K562 (cell line): ENCODE measurements around the gene CST4. TPM values are rescaled to one million over a fixed set of nuclear protein-coding genes. Genes with fewer than 3 reads are reported as not detected.

ENCODE experiments used
- ATAC-seq: fragments of 200-7000 bp; cut with Tn5 transposase; 3 replicates; pipeline ENCODE4 v1.9.1; 2020; ENCODE audit warnings: moderate library complexity
- BruUV-seq: library from RNA; stranded (reverse); fragments of 400-500 nt; replicated peaks from 2 replicates; lab custom pipeline; 2021; lab: Mats Ljungman, UMichigan
- CTCF ChIA-PET: fragments of 300-600 bp; formaldehyde crosslinking; extraction: SDS; loops from one replicate; lab custom pipeline; 2021; ENCODE audit warnings: low intra/inter-chr PET ratio; lab: Yijun Ruan, JAX
- POLR2A ChIA-PET: fragments of 300-600, 350-650 bp; sonication (Branson Sonifier 250); formaldehyde crosslinking; extraction: SDS; loops from one replicate; lab custom pipeline; 2021; ENCODE audit warnings: antibody characterized with exemption, inconsistent platforms; lab: Yijun Ruan, JAX
- DNase-seq, 4 experiments: peaks; one replicate each; pipeline versions ENCODE4 v3.0.0 to v3.0.0-alpha.2; 2011 to 2018; ENCODE audit warnings: low spot score in 3 of 4, mixed read lengths in 3 of 4; ENCODE audit errors: extremely low read depth in 1 of 4
- FAIRE-seq: peaks from 2 replicates; lab custom pipeline; 2011; peaks lifted over from hg19 to GRCh38; lab: Jason Lieb, UNC
- H2AFZ ChIP-seq: 2 replicates; pipeline ENCODE4 v1.6.0; 2011; ENCODE audit warnings: low read depth, low read length, control low read depth, inconsistent platforms
- H3K27ac ChIP-seq: fragments of 200-600 bp; 3 replicates; pipeline ENCODE4 v1.8.0; 2011; ENCODE audit warnings: low read depth, mild to moderate bottlenecking, control low read depth, inconsistent platforms, low read length, moderate library complexity, mixed read lengths; ENCODE audit errors: extremely low read depth
- H3K27me3 ChIP-seq, 2 experiments: fragments of 300-600 bp in 1 of 2; 2 replicates in 1 of 2; 3 replicates in 1 of 2; pipeline versions ENCODE4 v1.6.0 to v1.8.0; 2011; ENCODE audit warnings: inconsistent platforms in 2 of 2, low read length in 2 of 2, mild to moderate bottlenecking in 1 of 2, mixed read lengths in 1 of 2, moderate library complexity in 1 of 2; ENCODE audit not compliant: control insufficient read depth in 2 of 2, insufficient read depth in 2 of 2
- H3K36me3 ChIP-seq: fragments of 300-600 bp; 3 replicates; pipeline ENCODE4 v1.8.0; 2011; ENCODE audit warnings: mild to moderate bottlenecking, low read length, inconsistent platforms; ENCODE audit not compliant: control insufficient read depth, insufficient read depth
- H3K4me1 ChIP-seq, 2 experiments: fragments of 200-600 bp in 1 of 2; replicated peaks in 1 of 2; 2 replicates in 1 of 2; 3 replicates in 1 of 2; pipeline versions ENCODE4 v1.5.1 to v1.8.0; 2011; ENCODE audit warnings: inconsistent platforms in 2 of 2, low read length in 2 of 2, mild to moderate bottlenecking in 1 of 2, mixed read lengths in 1 of 2, moderate library complexity in 1 of 2; ENCODE audit not compliant: control insufficient read depth in 2 of 2, insufficient read depth in 2 of 2
- H3K4me2 ChIP-seq: 2 replicates; pipeline ENCODE4 v1.6.1; 2011; ENCODE audit warnings: low read length, control low read depth, inconsistent platforms, mixed read lengths; ENCODE audit not compliant: insufficient read depth
- H3K4me3 ChIP-seq: fragments of 200-600 bp; sonication (generic), shearing (Covaris generic); 2 replicates; pipeline ENCODE4 v1.5.1; 2016; ENCODE audit warnings: control low read depth, inconsistent platforms
- H3K79me2 ChIP-seq: fragments of 200-600 bp; 3 replicates; pipeline ENCODE4 v1.8.0; 2011; ENCODE audit warnings: low read length, inconsistent platforms; ENCODE audit not compliant: control insufficient read depth, insufficient read depth
- H3K9ac ChIP-seq, 2 experiments: 2 replicates each; pipeline versions ENCODE4 v1.6.0 to v1.6.1; 2011; ENCODE audit warnings: low read depth in 2 of 2, low read length in 2 of 2, control low read depth in 1 of 2, inconsistent platforms in 1 of 2, mild to moderate bottlenecking in 1 of 2, mixed read lengths in 1 of 2; ENCODE audit not compliant: insufficient read depth in 1 of 2
- H3K9me1 ChIP-seq: one replicate; pipeline ENCODE4 v1.6.0; 2011; ENCODE audit warnings: inconsistent platforms, mild to moderate bottlenecking, low read length, moderate library complexity; ENCODE audit not compliant: control insufficient read depth, insufficient read depth
- H3K9me3 ChIP-seq: replicated peaks from 2 replicates; pipeline ENCODE4 v1.5.1; 2011; ENCODE audit warnings: low read depth, low read length, inconsistent platforms; ENCODE audit not compliant: control insufficient read depth, insufficient read depth
- H4K20me1 ChIP-seq: replicated peaks from 2 replicates; pipeline ENCODE4 v1.6.1; 2011; ENCODE audit warnings: low read length, inconsistent platforms, mixed read lengths; ENCODE audit not compliant: control insufficient read depth, insufficient read depth
- AFF1 ChIP-seq, 2 experiments: fragments of 450-650 bp; IDR thresholded peaks; 2 replicates each; pipeline ENCODE4 v1.6.1; 2018; ENCODE audit warnings: mild to moderate bottlenecking in 2 of 2, low read depth in 1 of 2; ENCODE audit not compliant: partially characterized antibody in 2 of 2
- ARHGAP35 ChIP-seq: fragments of 450-650 bp; IDR thresholded peaks from 2 replicates; pipeline ENCODE4 v1.6.1; 2018; ENCODE audit not compliant: partially characterized antibody
- BRD9 ChIP-seq: fragments of 450-650 bp; IDR thresholded peaks from 2 replicates; pipeline ENCODE4 v1.6.1; 2018; ENCODE audit warnings: low read depth; ENCODE audit not compliant: partially characterized antibody
- BRF2 ChIP-seq: IDR thresholded peaks from 3 replicates; pipeline ENCODE4 v1.6.1; 2011; ENCODE audit warnings: borderline replicate concordance, mild to moderate bottlenecking; ENCODE audit not compliant: insufficient read length, insufficient read depth
- CBX1 ChIP-seq: sonication (generic); IDR thresholded peaks from 2 replicates; pipeline ENCODE4 v1.6.1; 2016; ENCODE audit warnings: antibody characterized with exemption, low read depth, mild to moderate bottlenecking
- CGGBP1 ChIP-seq: fragments of 250-450 bp; sonication (Bioruptor Pico); IDR thresholded peaks from 2 replicates; pipeline ENCODE4 v1.9.0; 2021; ENCODE audit warnings: mild to moderate bottlenecking
- CHCHD3 ChIP-seq: fragments of 250-450 bp; sonication (Bioruptor Pico); IDR thresholded peaks from 2 replicates; pipeline ENCODE4 v2.1.2; 2022; ENCODE audit warnings: mild to moderate bottlenecking
- EWSR1 ChIP-seq: fragments of 450-650 bp; IDR thresholded peaks from 2 replicates; pipeline ENCODE4 v1.6.1; 2018; ENCODE audit warnings: borderline replicate concordance, mild to moderate bottlenecking, low read depth, moderate library complexity; ENCODE audit not compliant: partially characterized antibody
- HMG20A ChIP-seq: fragments of 450-650 bp; formaldehyde crosslinking; conservative IDR thresholded peaks from 2 replicates; pipeline ENCODE4 v1.4.0; 2020; ENCODE audit warnings: mild to moderate bottlenecking, mixed read lengths
- MAFG ChIP-seq: fragments of 450-650 bp; conservative IDR thresholded peaks from 2 replicates; pipeline ENCODE4 v1.6.1; 2016; ENCODE audit warnings: missing genetic modification characterization, missing compliant biosample characterization
- PHB ChIP-seq: fragments of 250-450 bp; sonication (Bioruptor Pico); IDR thresholded peaks from 2 replicates; pipeline ENCODE4 v1.5.0; 2021
- RBBP5 ChIP-seq: fragments of 200-600 bp; sonication (generic); IDR thresholded peaks from 2 replicates; pipeline ENCODE4 v1.6.1; 2012; ENCODE audit warnings: borderline replicate concordance, mild to moderate bottlenecking, low read length, control low read depth, inconsistent platforms; ENCODE audit not compliant: insufficient read depth, poor library complexity, severe bottlenecking
- SMAD2 ChIP-seq: fragments of 150-350 bp; IDR thresholded peaks from 2 replicates; pipeline ENCODE4 v1.6.1; 2014; ENCODE audit warnings: low read depth, mild to moderate bottlenecking, low read length
- SP1 ChIP-seq: sonication (generic); formaldehyde crosslinking; IDR thresholded peaks from 2 replicates; pipeline ENCODE4 v1.8.1; 2022; ENCODE audit warnings: mild to moderate bottlenecking, missing genetic modification reagents
- SRSF7 ChIP-seq: fragments of 200-400 bp; formaldehyde crosslinking; optimal IDR thresholded peaks from 2 replicates; pipeline ENCODE3; 2017; ENCODE audit warnings: mild to moderate bottlenecking, low read depth, low read length
- ZFP36 ChIP-seq: fragments of 150-350 bp; IDR thresholded peaks from 2 replicates; pipeline ENCODE4 v1.6.1; 2018; ENCODE audit warnings: low read length, low read depth; ENCODE audit not compliant: partially characterized antibody
- ZNF174 ChIP-seq: fragments of 250-450 bp; sonication (Bioruptor Pico); IDR thresholded peaks from 2 replicates; pipeline ENCODE4 v1.4.0; 2020; ENCODE audit warnings: mild to moderate bottlenecking
- ZNF511 ChIP-seq: sonication (generic); formaldehyde crosslinking; IDR thresholded peaks from 2 replicates; pipeline ENCODE4 v1.8.0; 2022; ENCODE audit warnings: mild to moderate bottlenecking, missing genetic modification reagents
- ZNF551 ChIP-seq: fragments of 250-450 bp; sonication (Bioruptor Pico); IDR thresholded peaks from 2 replicates; pipeline ENCODE4 v1.5.0; 2021; ENCODE audit warnings: mild to moderate bottlenecking, moderate library complexity
- WGBS: fragments of 100-300 bp; shearing (Covaris generic); methylation state at CpG from one replicate; pipeline ENCODE4 v1.1.6; 2016; ENCODE audit warnings: low coverage, mixed read lengths; ENCODE audit not compliant: insufficient coverage; ENCODE audit errors: missing lambda C conversion rate; 5-methylcytosine and 5-hydroxymethylcytosine counted together
- in situ Hi-C: fragments of 300-500 bp; cut with MboI; formaldehyde crosslinking; loops from 4 replicates; pipeline ENCODE4 v1.15.0; 2018; ENCODE audit warnings: inconsistent platforms, mixed read lengths
- intact Hi-C: fragments of 100-400 bp; cut with micrococcal nuclease; formaldehyde crosslinking; loops from 2 replicates; pipeline ENCODE4 v1.14.2; 2022
- polyA plus RNA-seq, 8 experiments: library from polyadenylated mRNA; depleted of rRNA in 4 of 8; stranded (reverse) in 5 of 8; unstranded in 3 of 8; fragments of >200 nt; fragmentation: Nextera tagmentation in 2 of 8; fragmentation: Illumina TruSeq in 1 of 8; extraction: Ambion mirVana in 2 of 8; extraction: Trizol in 1 of 8; gene quantifications; 2 replicates each; pipeline versions ENCODE4 v1.2.1 to v1.2.3, GENCODE V29; 2011 to 2014; ENCODE audit warnings: inconsistent platforms in 1 of 8, missing spikeins in 1 of 8
- total RNA-seq, 7 experiments: library from RNA; depleted of rRNA in 6 of 7; stranded (reverse); fragments of >200 nt in 6 of 7; fragmentation: Illumina TruSeq in 2 of 7; extraction: Trizol in 2 of 7; gene quantifications; 2 replicates each; pipeline versions ENCODE4 v1.2.1 to v1.2.3, GENCODE V29; 2011 to 2021; ENCODE audit warnings: low replicate concordance in 1 of 7

Gene CST4
- total and polyA plus RNA-seq, 9 of the 15 experiments (the other 6 are each of a cell fraction or from before 2014, with no cell fraction given): not detected

GRCh38 chr20:23689399-23689690, 507 bp upstream of the CST4 start:
- no peak overlapping the region for H3K4me2 ChIP-seq
- no peak overlapping the region for H2AFZ ChIP-seq
- BruUV-seq: no TSS peak
- in situ Hi-C loops: no loop called here
- FAIRE-seq (no peak), ATAC-seq (no peak), DNase-seq (no peak)
- H3K9me3 ChIP-seq: no peaks in the 10 kb centered on the region
- TF ChIP-seq ZFP36: no peak
- TF ChIP-seq BRD9: no peak
- TF ChIP-seq ZNF511 (CRISPR knock-in tag): no peak
- no peak for TF ChIP-seq SP1 (CRISPR knock-in tag)
- TF ChIP-seq MAFG (tag): no peak
- no peak for TF ChIP-seq ARHGAP35
- TF ChIP-seq CHCHD3 (CRISPR knock-in tag): no peak
- no peak for TF ChIP-seq HMG20A (CRISPR knock-in tag)
- no peak for TF ChIP-seq SMAD2
- TF ChIP-seq EWSR1: no peak
- no peak for TF ChIP-seq ZNF551
- no peak for TF ChIP-seq RBBP5
- no peak for TF ChIP-seq CBX1
- TF ChIP-seq BRF2: no peak
- TF ChIP-seq SRSF7: no peak
- TF ChIP-seq AFF1 (IDR thresholded peaks at IDR 0.05; ENCODE audit: low read depth in 1 of 2, partially characterized antibody in 2 of 2): no peak
- no peak for TF ChIP-seq CGGBP1 (CRISPR knock-in tag)
- no peak for TF ChIP-seq ZNF174
- TF ChIP-seq PHB (CRISPR knock-in tag): no peak
- 0% methylated on average over 2 of the region's 3 CpGs for WGBS
- no peaks in the 10 kb centered on the region for H3K9me1 ChIP-seq
- intact Hi-C loops: loop anchor here (2.0 kb wide), 1 partner anchor 61 kb away; the partner anchor contains the start of gene CST1
- ChIA-PET POLR2A (no interaction called here), CTCF (no interaction called here)
- no peak overlapping the region for H3K4me3 ChIP-seq
- no peaks in the 10 kb centered on the region for H3K36me3 ChIP-seq
- H3K27me3 ChIP-seq: no peaks in the 10 kb centered on the region
- H4K20me1 ChIP-seq: no peaks in the 10 kb centered on the region
- no peak overlapping the region for H3K9ac ChIP-seq
- no peaks in the 10 kb centered on the region for H3K79me2 ChIP-seq
- no peaks in the 10 kb centered on the region for H3K4me1 ChIP-seq
- no peak overlapping the region for H3K27ac ChIP-seq
